Kidney capillary endothelial cell (primary cell): ENCODE measurements around the gene ATP8A1.
"Not testable (repeated sequence)": the region's sequence is repeated elsewhere in the genome, so short reads cannot be mapped to it uniquely, and the experiment has no call there.

ENCODE experiments used
- DNase-seq: peaks from one replicate; pipeline ENCODE4 v3.0.0-alpha.2; 2018; ENCODE audit warnings: low spot score

ATP8A1 gene

GRCh38 chr4:42501624-42502401, 155.1 kb downstream of the ATP8A1 start:
- no peak for DNase-seq

DNA sequence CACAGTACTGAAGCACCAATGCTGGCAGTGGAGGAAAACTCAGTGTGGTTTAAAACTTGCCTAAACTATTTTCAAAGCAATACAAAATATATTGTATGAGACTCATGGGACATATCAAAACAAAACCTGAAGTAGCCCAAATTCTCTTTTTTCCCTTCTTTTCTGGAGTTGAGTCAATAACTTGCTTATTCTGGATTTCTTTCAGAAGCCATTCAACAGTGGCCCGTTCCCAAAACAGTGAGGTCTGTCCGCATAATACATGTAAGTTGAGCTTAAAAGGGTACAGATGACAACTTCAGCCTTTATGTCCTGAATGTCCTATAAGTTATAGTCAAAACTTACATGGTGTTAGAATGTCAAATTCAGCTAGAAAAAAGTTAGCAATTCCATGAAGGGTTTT, 158.9 kb downstream of the ATP8A1 start:
- no peak for DNase-seq

GRCh38 chr4:42497142-42497910, 159.6 kb downstream of the ATP8A1 start:
- no peak for DNase-seq

DNA sequence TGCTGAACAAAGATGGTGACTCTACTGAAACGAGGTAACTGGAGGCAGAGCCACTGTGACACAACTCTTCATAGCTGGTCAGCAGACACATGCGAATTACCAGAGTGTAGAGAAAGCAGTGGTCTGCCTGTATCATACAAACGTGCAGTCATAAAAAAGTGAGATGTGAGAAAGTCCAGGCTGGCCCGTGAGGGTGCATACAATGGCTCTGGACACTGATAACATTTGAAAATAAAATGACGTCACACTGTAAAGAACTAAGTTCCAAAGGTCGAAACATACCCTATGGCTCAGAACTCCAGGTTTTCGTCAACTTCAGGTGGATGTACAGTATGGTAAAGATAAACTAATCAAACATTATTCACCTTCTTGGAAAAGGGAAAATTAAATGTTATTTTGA, 163.9 kb downstream of the ATP8A1 start:
- DNase-seq = no peak

DNA sequence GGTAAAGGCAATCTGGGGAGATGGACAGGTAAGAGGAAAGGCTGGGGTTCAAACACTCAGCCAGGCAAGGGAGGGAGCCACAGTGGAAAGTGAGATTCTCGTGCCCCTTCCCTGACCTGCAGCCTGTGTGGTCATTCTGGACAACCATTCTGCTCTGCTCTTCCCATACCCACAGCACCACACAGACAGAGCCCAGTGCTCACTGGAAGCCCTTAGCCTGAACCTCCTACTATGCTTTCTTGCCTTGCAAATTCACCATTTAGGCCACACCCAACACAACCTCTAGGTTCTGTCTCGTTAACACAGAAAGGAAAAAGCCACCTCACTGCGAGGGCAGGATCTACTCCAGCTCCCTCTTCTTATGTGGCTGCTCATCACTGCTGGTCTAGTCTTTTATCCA, 166.9 kb downstream of the ATP8A1 start:
- DNase-seq = no peak

GRCh38 chr4:42489095-42489494, 167.8 kb downstream of the ATP8A1 start:
- no peak for DNase-seq

DNA sequence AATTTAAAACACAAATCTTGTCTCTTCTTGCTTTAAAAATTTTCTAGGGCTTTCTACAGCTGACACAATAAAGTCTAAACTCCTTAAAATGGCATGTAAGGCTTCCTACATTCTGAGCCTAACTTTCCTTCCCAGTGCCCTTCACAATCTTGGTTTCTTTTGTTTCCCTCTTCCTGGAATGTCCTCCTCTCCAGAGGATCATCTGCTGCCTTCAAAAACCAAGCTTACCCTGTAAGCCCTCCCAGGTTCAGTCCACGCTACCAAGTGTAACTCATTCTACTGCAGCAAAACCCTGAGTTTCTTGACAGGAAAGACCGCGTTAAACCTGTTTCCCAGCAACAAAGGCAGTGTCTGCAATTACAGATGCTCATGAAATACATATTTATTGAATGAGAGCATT, 168.4 kb downstream of the ATP8A1 start:
- DNase-seq = no peak

DNA sequence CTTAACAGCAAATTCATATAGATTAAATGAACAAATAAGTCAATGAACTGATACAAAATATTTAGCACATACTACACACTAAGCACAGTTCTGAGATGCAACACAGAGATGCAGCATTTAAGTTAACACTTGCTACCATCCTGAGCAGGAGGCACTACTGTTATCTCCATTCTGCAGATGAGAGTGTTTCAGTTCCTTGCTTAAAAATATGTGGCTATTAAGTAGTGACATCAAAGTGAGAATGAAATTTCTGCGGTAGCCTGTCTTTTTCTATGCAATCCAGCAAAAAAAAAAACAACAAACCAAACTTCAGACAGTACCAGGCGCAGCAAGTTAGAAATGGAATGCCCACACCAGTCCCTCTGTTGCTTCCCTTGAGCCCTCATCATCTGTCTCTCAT, 168.8 kb downstream of the ATP8A1 start:
- no peak for DNase-seq

DNA sequence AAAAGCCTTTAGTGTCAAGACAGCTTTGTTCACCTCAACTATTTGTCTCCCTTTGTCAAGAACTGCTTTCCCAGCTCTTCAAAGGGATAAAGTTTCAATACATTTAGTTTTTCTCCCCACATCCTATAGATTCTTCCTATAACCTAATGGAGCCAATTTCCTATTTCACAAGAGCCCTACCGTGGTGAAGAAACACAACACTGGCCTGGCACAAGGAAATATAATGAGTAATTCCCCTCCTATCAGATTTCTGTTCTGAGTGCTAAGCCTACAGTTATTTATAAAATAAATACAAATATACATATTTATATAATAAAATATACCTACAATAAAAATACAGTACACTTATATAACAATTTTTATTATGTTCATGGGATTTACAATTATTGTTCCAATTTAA, 169.7 kb downstream of the ATP8A1 start:
- no peak for DNase-seq

DNA sequence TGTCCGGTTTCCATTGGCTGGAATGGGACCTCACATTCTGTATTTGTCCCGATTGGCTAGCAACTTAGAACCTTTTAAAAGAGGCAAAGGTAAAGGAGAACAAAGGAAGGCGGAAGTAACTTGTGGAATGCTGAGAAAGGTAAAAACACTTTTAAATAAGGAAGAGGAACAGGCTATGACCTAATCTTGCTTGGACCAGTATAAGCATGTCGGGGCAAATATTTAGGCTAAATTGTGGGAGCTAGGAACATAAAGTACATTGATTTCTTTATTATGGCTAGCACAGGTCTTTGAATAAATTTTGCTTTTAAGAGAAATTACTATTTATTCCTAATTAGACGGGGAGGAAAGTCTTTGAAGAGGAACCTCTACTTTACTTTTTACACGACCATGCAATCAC, 170.7 kb downstream of the ATP8A1 start:
- not testable (repeated sequence) for DNase-seq

GRCh38 chr4:42484630-42485029, 172.3 kb downstream of the ATP8A1 start:
- DNase-seq = no peak

- no peak for DNase-seq
Observed at GRCh38 chr4:42483426-42484379, 173.2 kb downstream of the ATP8A1 start.

DNA sequence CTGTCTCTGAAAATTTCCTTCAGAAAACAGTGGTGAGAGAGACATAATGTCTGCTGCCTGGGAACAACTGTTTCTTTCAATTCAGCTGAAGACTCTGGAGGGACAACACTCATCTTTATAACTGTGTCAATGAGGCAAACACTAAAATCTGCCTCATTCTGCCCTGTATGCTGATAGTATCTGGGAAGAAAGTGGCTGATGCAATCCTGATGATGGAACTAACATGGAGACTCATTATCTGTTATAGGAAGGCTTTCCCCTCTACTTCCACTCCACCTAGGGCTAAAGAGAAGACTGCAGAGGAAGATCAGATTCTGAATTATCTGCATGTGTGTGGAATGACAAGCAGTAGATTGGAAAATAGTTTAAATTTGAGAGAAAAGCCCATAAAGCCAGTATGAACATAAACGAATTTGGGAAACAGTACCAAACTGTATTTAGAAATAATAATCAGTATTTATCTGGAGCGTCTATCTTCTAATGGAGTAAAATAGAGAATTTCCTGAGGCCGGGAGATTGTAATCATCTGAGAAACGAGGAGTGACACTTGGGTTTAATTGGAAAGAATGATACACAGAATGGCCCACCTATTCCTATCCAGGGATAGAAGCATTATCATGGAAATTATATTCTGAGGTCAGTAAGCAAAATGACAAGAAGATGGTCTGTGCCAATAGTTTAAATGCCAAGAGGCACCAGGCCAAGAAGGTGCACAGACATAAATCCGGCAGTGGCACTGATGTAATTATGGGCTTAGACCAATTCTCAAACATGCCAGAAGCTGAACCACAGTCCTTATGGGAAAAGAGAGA, 174.2 kb downstream of the ATP8A1 start:
- no peak for DNase-seq

DNA sequence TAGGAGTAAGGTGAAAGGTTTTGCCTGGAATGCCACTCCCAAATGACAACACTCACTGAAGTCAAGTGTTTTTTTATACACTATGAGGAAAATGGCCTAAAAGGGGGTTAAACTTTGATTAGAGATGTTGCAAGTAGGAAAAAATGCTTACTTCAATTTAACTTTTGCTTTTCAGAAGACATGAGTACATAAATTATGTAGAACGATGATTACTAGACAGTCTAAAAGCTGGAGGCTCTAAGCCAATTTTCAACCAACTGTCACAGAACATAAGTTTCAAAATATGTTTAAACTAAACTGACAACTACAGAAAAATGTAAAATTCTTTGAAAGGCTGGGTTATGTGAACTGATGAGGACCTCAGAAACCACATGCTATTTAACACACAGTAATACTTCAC, 176.2 kb downstream of the ATP8A1 start:
- no peak for DNase-seq

GRCh38 chr4:42480281-42480680, 176.6 kb downstream of the ATP8A1 start:
- no peak for DNase-seq

GRCh38 chr4:42478946-42479345, 178.0 kb downstream of the ATP8A1 start:
- DNase-seq = no peak

GRCh38 chr4:42478509-42478908, 178.4 kb downstream of the ATP8A1 start:
- no peak for DNase-seq

- DNase-seq = no peak
Observed at GRCh38 chr4:42474406-42474805, 182.5 kb downstream of the ATP8A1 start.

DNA sequence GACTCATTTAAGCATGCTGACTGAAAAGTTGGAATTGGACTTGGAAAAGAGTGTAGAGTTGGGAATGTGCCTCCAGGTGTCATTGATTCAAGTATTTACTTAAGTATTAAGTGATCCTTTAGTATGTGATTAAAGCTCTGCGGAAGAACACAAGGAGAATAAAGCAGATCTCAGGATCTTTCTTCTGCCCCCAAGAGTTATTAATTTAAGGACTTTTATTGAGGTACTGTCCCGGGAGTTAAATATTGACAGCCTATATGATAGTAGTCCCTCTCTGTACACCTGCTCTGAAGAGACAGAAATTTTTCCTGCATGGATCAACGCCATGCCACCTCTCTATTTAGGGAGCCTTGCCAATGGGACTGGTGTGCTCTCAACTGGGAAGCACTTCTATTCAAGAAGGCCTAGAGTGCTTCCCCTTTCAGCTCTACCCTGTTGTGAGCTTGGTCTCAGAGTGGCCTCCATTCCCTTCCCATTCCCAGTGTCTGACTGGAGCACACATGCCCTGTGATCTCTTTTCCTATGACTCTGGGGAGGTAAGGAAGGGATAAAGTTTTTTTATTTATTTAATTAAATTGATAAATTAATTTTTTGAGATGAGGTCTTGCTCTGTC, 183.7 kb downstream of the ATP8A1 start:
- DNase-seq = no peak

DNA sequence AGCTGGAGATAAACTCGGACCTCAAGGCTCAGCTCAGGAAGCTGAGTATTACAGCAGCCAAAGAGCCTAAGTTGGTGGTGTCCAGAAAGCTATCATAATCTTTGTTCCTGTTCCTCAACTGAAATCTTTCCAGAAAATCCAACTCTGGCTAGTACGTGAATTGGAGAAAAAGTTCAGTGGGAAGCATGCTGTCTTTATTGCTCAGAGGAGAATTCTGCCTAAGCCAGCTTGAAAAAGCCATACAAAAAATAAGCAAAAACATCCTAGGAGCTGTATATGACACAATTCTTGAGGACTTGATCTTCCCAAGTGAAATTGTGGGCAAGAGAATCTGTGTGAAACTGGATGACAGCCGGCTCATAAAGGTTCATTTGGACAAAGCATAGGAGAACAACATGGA, 185.0 kb downstream of the ATP8A1 start:
- DNase-seq = no peak

GRCh38 chr4:42470023-42470422, 186.9 kb downstream of the ATP8A1 start:
- no peak for DNase-seq
